ENCODE results near the gene TOP1. TPM values are rescaled to one million over a fixed set of nuclear protein-coding genes. Genes with fewer than 3 reads are reported as not detected.
"Not testable (repeated sequence)": the region's sequence is repeated elsewhere in the genome, so short reads cannot be mapped to it uniquely, and the experiment has no call there.

The TOP1 gene
- total RNA-seq, 1 experiment from 2014 or later, result 26.7 TPM

DNA sequence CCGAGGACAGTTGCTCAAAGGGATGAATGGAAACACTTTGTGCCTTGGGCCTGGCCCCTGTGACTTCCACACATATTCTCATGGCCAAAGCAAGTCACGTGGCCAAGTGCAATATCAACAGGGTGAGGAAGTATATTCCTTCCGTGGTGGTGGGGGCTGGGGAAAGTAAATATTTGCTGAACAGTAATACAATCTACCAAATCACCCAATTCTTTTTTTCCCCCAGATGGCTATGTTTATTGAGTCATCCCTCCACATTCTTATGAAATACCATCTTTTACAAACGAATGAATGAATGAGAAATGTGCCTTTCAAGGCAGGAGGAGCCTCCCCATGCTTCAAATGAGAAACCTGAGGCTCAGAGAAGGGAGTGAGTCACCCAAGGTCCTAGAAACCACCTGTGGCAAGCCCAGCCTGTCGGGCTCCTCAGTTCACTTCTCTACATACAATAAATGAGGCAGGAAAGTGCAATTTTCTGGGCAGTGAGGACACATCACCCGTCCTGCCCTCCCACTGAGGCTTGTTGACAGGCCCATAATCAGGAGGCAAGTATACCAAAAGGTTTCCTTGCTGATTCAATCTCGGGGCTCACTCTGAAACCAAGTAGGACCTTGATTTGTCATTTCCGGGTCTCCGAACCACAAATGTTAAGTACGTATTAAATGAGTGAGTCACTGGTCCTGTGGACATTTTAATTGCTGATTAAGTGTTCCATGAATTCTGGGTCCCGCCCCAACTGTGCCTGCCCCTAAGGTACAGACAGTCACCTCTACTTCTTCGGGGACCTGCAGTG lies 25.3 kb upstream of the TOP1 start:
- DNase-seq (ENCODE audit: low read depth), result peak; percentile 100

DNA sequence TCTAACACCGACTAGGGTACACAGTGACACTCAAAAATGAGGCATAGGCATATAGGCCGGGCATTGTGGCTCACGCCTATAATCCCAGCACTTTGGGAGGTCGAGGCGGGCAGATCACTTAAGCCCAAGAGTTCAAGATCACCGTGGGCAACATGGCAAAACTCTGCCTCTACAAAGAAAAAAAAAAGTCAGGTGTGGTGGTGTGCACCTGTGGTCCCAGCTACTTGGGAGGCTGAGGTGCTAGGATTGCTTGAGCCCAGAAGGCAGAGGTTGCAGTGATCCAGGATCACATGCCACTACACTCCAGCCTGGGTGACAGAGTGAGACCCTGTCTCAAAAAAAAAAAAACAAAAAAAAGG lies 24.7 kb upstream of the TOP1 start:
- DNase-seq (ENCODE audit: low read depth), result not testable (repeated sequence)

DNA sequence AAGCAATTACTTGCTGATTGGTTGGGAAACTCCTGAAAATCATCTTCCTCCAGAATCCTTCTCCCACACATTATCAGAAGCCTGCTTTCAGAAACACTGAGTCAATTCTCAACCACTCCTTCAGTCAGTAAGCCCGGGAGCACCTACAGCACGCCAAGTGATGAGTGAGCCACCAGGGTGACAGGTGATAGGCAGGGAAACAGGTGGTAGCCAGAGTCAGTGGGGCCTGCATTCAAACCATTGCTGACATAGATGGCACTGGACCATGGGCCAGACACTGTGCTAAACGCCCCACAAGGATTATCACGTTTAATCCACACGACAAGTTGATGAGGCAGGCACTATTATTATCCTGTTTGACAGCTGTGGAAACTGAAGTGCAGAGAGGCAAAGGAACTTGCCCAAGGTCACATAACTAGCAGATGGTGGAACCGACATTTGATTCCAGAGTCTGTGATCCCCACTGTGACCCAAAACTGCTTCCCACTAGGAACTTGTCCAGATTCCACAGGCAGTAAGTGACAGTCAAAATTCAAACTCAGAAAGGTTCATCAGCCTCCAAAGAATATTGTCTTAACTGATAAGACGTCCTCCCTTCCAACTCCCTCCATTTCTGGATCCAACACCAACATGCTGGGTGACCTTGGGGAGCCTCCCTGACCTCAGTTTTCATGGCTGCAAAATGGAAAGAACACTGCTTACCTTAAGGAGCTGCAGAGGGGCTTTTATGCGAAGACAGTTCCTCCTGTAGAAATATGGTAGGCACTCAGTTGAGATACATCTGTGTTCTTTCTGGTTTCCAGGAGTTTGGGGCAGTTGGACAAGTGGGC lies 23.9 kb upstream of the TOP1 start:
- DNase-seq (ENCODE audit: low read depth), result peak; percentile 38

DNA sequence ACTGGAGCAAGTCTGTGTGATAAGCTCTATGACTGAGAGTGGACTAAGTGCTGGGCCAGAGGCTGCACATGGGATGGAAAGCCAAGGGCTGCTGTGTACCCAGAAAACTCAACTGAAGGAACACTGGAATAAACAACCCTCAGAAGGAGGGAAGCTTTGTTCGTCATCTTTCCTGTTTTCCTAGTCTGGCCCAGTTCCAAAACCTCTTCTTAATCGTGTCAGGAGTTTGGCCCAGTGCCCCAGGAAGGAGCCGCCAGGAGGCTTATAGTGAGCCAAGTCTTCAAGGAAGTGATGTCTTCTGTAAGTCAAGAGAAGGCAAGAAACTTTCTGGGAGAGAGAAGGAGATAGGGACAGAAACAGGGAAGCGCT lies 23.3 kb upstream of the TOP1 start:
- peak; percentile 97 for DNase-seq (ENCODE audit: low read depth)

DNA sequence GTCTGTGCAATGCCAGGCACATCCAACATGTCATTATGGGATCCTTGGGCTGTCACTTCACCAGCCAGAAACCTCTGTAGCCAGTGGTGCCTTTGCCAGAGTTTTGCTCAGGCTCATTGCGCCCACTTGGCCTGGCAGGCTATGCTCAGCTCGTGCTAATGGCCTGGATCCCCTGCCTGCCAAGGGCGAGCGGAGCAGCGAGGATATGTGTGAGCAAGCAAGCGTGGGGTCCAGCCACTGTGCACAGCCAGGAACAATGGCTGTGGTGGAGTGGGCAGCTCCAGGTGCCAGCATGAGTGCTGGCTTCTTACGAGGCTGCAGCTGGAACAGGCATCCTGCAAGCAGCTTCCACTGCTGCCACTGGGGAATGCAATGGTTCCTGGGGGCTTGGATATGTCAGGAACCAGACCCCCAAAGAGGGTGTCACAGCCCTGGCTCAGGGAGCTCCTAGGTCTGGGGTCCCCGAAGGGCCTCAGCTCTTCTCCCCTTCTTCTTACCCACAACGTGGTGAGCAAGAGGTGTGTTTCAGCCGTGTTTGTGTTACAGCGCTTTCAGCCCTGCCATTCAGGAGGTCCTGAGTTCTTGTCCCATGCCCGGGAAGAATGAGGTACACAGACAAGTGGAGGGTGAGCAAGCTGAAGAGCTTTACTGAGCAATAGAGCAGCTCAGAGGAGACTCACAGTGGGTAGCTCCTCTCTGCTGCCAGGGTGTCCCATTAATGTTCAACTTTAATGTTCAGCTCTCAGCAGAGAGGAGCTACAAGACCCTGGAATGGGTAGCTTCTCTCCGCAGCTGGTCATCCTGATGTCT lies 22.3 kb upstream of the TOP1 start:
- no peak for DNase-seq (ENCODE audit: low read depth)

DNA sequence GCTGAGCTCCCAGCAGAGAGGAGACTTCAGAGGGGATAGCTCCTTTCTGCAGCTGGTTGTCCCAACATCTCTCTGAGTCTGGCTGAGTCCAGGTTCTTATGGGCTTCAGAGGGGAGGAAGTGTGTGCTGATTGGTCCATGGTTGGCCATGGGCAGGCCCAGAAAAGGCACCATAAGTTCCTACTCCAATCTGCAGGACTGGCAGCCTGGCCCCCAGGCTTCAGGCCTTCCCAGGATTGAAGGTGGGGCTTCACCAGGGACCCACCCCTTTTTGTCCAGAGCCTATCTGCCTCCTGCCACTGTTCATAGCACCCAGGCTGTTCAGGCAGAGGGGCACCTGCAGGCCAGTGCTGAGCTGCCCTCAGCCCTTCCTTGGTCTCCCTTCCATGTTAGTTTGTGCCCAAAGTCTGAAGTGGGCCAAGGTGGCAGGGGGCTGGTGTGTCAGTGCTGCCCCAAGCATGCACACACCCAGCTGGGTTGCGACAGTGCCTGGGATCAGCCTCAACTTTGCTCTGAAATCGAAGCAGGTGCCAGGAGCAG lies 21.6 kb upstream of the TOP1 start:
- DNase-seq (ENCODE audit: low read depth), result peak; percentile 15

DNA sequence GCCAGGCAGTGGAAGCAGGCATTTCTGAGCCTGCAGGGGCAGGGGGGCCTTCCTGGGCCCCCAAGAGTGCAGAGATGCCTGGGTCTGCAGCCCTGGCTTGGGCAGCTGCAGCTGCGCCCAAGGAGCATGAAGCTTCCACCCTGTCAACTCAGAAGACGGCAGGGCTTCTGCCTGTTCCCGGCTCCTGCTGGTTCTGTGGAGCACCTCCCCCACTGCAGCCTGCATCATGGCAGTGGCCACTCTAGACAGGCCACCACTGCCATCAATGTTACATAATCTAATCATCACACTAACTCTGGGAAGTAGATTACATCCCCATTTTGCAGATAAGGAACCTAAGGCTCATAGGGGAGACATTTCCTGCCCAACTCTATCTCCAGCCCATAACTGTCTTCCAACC lies 21.1 kb upstream of the TOP1 start:
- DNase-seq (ENCODE audit: low read depth), result no peak

DNA sequence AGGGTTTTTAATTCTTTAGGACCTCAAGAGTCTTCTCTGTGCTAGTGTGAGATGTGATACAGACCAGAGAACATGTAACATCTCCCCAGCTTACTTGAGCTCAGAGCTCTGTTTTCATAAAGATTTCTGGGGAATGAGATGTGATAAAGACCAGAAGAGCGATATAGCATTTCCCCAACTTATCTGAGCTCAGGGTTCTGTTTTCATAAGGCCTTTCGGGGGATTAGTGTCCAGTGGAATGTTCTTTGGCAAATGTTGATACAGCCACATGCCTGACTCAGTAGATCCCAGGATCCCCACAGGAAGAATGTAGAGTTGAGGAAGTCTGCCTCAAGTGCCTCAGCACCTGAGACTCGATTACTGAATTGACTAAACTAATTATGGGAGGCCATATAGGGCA lies 18.7 kb upstream of the TOP1 start:
- DNase-seq (ENCODE audit: low read depth), result no peak

DNA sequence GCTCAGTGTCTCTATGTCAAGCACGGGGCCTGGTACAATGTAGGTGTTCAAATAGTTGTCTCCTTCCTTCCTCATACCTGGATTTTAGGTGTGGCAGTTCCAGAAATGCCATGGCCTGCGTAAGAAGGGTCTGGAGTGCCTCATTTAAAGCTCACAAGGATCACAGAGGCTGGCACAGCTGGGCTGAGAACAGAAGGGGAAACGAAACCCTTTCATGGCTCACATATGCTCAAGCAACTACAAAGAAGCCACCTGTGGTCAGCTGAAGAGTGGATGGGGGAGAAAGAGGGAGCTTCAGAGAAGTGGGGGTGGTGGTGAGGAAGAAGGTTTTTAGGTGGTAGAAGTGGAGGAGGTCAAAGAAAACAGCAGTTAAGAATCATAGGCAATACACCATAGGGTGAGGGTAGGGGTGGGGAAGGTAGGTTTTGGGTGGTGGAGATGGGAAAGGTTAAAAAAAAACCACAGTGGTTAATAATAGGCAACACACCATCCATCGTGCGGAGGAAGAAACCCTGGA lies 17.0 kb upstream of the TOP1 start:
- no peak for DNase-seq (ENCODE audit: low read depth)

DNA sequence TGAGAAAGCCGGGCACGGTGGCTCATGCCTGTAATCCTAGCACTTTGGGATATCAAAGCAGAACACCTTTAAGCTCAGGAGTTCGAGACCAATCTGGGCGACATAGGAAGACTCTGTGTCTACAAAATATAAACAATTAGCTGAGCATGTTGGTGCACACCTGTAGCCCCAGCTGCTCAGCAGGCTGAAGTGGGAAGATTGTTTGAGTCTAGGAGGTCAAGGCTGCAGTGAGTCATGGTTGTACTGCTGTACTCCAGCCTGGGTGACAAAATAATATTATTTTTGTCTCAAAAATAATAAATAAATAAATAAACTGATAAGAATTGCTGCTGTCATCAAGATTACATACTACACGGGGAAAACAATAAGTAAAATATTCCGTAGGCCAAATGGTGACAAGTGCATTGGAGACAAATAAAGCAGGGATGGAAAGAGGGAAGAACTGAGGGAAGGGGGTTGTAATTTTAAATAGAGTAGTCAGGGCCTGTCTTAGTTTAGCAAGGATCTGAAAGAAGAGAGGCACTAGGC lies 14.0 kb upstream of the TOP1 start:
- no peak for DNase-seq (ENCODE audit: low read depth)

DNA sequence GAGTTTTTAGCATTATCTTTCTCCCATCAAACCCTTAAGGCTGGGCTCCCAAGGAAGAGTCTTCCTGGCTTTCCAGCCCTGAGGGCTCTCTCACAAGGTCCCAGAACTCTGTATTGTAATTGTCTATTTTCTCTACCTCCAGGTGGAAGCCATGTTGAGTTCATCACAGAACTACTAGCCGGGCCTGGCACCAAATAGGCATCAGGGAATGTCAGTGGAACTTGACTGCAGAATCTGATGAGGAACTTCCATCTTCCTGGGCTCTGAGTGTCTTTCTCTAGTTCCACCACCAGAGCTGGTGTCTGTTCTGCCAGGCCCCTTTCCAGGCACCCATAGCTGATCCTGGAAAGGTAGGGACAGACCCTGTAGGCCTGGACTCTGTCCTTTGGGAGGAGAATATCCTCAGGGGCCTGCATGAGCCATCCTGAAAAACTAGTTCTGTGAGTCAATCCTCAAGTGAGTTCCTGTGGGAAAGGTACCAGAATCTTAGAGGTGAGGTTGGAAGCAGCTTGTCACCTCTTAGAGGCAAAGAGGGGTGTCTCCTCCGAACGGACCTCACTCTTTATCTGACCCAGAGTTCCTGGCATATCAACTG lies 11.1 kb upstream of the TOP1 start:
- no peak for DNase-seq (ENCODE audit: low read depth)

DNA sequence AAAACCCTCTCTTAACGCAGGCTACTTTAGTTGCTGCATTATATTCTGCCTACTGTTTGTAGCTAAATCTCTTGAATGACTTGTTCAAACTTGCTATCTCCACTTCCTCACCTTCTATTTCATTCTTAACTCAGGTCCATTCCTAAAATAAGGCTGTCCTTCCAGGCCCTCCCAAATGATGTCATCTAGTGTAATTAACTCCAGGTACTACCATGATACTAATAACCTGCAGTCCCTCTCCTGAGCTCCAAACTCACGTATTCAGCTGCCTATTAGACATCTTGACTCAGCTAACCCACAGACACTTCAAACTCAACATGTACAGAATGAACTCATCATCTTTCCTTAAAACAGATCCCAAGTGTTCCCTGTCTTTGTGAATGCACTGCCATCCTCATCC lies 10.5 kb upstream of the TOP1 start:
- DNase-seq (ENCODE audit: low read depth), result no peak

DNA sequence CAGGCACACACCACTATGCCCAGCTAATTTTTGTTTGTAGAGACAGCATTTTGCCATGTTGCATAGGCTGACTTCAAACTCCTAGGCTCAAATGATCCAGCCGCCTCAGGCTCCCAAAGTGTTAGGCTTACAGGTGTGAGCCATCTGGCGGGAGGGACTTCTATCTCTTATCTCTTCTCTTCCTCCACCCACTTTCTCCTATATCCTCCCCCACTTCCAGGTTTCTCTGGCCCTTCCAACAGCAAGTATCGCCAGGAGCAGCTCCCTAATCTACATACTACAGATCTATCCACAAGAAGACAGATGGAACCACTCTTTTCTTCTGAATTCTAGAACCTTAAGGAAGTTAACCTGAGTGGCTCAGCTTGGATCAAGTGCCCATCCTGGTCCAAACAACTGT lies 5.1 kb upstream of the TOP1 start:
- no peak for DNase-seq (ENCODE audit: low read depth)

DNA sequence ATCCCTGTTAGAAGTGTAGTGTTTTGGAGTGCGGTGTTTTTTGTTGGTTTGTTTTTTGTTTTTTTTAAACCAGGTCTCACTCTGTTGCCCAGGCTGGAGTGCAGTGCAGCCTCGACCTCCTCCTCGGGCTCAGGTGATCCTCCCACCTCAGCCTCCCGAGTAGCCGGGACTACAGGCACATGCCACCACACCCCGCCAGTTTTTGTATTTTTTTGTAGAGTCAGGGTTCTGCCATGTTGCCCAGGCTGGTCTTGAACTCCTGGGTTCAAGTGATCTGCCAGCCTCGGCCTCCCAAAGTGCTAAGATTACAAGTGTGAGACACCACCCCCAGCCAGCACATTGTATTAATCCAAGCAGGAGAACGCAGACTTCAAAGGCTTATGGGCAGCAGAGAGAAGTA lies 1.3 kb upstream of the TOP1 start:
- no peak for DNase-seq (ENCODE audit: low read depth)

DNA sequence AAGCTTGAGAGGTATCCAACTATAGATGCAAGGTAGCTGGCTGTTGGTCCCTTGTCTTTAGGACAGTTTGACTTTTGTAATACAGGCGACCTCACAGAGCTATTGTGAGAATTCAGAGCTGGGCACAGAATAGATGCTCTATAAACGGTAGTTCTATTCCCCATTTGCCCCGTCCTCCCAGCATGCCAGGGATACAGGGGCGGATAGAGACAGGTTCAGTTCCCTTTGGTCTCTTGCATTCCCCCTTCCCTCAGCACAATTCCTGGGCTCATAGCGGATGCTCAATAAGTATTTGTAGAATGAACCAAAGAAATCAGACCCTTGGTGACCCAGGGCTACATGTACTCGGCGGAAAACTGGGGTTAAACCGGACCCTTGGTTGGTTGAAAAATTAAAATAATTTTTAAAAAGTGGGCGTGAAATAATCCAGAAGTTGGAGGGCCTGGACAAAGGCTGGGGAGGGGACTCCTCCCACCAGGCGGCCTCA lies 707 bp upstream of the TOP1 start:
- no peak for DNase-seq (ENCODE audit: low read depth)

DNA sequence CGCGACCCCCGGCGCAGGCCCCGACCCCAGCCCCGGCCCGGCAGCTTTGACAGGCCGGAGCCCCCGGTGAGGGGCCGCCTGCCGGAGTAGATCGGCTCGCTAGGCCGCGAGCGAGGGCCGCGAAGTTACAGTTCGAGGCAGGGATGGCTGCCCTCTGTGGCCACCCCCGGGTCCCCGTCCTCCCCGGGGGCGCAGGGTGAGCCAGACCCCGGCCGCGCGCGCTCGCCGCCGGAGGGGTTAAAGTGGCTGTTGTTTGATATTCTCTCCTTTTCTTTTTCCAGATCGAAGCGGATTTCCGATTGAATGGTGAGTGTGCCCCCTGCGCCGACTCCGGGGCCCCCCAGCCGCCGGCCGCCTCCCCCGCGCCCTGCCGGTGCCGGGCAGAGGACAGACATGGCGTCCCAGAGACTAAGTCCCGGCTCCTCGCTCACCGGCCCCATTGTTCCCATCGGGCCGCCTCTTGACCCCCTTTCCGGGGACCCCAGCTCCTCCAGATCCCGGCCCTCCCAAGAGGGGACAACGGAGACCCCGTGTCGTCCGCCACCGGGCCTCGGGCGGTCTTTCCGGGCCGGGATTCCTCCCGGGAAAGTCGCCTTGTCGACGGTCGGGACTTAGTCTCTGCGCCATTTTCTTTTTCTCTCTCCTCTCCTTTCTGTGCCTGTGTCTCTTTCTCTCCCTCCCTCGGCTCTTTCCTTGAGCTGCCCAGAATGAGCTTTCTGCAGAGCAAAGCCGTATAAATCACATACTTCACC lies 704 bp downstream of the TOP1 start:
- peak; percentile 28 for DNase-seq (ENCODE audit: low read depth)

DNA sequence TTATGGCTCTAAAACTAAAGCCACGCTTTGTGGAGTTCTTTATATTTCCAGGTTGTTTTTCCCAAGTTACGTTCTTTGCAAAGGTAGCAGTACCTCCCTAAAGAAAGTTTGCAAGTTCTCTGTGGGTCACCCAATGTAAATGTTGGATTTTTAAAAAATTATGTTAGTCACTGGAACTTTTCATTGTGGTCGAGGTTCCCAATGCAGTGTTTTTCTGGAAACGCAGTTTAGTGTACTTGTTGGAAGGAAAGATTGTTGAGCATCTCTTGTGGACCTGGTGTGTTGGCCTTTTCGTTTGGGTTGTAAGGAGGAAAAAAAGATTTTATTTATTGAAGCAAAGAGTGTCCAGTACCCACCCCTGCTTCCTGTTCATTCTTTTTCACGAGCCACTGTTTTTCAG lies 1.4 kb downstream of the TOP1 start:
- no peak for DNase-seq (ENCODE audit: low read depth)

DNA sequence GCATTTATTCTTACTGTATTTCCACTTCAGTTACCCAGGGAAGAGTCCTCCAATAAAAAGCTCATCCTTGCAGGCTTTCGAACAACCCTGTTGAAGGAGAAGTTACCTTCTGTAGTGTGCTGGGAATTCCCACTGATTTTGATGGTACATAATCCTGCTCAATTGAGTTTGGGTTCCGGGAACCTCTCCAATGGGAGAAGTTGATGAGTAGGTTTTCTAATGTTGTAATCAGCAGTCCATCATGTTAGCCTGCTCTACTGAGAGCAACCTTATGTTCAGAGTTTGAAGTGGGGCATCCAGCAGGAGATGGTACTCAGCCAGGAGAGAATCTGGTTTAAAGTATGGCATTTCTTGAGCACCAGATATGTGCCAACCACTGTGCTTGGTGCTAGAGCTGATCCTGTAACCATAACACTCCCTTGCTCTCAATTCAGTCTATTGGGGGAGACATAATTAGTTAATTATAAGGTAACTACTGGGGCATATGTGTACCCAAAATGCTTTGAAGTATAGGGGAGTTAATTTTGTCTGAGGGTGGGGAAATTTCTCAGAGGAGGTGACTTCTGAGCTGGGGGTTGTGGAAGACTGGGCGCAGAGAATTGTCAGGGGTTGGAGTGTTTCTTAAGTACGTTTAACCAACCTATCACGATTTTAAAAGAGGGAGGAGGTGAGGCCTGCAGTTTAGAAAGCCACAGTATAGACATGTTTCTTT lies 2.1 kb downstream of the TOP1 start:
- peak; percentile 15 for DNase-seq (ENCODE audit: low read depth)

DNA sequence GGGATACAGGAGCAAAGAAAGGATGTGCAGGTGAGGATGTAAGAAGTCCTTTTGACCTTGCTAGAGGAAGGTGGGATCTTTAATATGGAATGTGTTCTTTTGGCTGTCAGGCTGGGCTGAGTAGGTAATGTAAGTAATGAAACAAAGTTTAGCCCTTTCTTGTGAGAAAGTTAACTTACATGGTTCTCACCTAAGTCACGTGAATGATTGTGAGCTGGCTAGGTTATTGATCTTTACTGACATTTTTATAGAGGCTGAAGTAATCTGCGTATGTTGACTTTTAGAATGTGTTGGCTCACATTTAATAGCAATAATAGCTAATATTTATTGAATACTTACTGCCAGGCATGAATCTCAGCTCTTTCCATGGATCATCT lies 2.6 kb downstream of the TOP1 start:
- DNase-seq (ENCODE audit: low read depth), result no peak

Data from HT1080 (cell line).